ENCODE results near the gene ADAP1.

Gene ADAP1

DNA sequence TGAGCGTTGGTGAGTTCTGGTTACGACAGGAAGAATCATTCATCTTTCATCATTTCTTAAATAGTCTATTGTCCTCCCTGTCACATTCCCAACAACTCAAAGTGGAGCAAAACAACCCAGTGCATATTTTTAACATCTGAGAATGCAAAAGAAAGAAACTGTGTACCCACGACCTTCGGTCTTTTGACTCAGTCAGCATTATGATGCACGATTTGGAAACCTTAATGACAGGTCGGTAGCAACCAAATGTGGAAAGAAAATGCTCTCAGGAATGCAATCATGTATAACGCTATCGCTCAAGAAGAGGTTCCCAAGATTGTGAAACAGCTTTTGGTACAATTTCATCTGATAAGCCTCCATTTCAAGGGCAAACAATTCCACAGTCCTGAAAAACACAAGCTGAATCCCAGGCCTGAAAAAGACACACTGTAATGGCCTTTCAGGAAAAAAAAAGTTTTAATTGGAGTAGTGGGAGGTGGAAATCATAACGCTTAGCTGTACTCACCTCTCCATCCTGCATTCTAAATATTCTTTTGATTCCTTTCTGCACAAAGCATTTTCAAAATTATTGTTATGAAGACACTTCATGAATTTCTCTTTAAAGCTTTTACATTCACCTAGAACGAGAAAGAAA is 18.3 kb upstream of the ADAP1 start:
- no peak for DNase-seq (ENCODE audit: low spot score)
- TF ChIP-seq, protein P1, sequence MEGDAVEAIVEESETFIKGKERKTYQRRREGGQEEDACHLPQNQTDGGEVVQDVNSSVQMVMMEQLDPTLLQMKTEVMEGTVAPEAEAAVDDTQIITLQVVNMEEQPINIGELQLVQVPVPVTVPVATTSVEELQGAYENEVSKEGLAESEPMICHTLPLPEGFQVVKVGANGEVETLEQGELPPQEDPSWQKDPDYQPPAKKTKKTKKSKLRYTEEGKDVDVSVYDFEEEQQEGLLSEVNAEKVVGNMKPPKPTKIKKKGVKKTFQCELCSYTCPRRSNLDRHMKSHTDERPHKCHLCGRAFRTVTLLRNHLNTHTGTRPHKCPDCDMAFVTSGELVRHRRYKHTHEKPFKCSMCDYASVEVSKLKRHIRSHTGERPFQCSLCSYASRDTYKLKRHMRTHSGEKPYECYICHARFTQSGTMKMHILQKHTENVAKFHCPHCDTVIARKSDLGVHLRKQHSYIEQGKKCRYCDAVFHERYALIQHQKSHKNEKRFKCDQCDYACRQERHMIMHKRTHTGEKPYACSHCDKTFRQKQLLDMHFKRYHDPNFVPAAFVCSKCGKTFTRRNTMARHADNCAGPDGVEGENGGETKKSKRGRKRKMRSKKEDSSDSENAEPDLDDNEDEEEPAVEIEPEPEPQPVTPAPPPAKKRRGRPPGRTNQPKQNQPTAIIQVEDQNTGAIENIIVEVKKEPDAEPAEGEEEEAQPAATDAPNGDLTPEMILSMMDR (IDR thresholded peaks at IDR 0.05; ENCODE audit: borderline replicate concordance, control extremely low read depth, extremely low read depth, insufficient read depth, missing control alignments): no peak
- in situ Hi-C loops (cut with MboI; ENCODE audit: low sequenced_read_pairs, unreplicated experiment): no loop called here

DNA sequence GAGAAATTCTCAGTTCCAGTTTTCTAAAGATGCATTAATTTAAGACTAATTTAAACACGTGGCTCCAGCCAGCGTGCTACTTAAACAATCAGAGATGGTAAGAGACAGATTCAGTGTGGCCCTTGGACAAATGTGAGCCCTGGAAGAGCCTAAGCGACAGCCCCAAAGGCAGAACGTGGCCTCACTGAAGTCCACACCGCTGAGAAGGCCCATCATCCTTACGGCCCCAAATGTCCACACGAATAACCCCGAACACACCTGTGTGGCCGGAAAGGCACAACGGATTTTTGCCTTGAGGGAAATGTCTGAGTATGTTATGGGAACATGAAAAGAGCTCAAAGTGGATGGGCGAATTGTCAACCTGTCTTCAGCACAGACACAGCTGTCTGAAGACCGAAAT is 17.6 kb upstream of the ADAP1 start:
- in situ Hi-C loops (cut with MboI; ENCODE audit: low sequenced_read_pairs, unreplicated experiment): no loop called here

DNA sequence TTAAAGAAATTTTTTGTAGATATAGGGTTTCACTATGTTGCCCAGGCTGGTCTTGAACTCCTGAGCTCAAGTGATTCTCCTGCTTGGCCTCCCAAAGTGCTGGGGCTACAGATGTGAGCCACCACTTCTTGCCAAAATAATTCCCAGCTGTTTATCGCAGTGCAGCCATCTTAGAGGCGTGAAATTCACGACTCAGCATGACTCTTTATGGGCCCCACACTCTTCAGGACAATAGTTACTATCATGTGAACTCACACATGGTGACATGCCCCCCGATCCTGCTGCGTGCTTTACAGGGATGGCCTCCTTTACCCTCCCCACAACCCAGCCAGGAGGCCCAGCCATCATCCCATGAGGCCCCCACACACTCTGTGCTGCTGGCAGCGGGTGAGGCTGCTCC is 16.3 kb upstream of the ADAP1 start:
- DNase-seq (ENCODE audit: low spot score): no peak
- TF ChIP-seq, protein P1 (IDR thresholded peaks at IDR 0.05; ENCODE audit: borderline replicate concordance, control extremely low read depth, extremely low read depth, insufficient read depth, missing control alignments): no peak
- in situ Hi-C loops (cut with MboI; ENCODE audit: low sequenced_read_pairs, unreplicated experiment): no loop called here

More for the DNA sequence above, 17.6 kb upstream of the ADAP1 start:
- TF ChIP-seq, protein P1 (IDR thresholded peaks at IDR 0.05; ENCODE audit: borderline replicate concordance, control extremely low read depth, extremely low read depth, insufficient read depth, missing control alignments): no peak
- no peak for DNase-seq (ENCODE audit: low spot score)

DNA sequence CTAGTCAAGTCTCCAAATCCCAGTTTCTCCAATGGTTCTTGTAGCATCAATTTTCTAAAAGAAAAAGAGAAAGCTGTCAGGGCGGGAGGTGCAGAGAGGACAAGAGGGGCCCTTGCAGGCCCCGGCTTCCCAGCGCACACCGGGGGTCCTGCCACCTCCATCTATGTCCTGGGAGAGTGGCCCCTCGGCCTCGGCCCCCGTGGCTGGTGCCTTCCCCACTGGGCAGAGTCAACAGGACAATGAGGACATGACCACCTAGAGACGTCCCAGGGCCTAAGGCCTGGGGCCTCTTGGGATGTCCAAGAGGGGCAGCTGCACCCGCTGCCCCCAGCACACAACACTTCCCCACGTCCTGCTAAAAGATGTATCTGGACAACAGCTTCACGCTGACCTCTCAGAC is 14.9 kb upstream of the ADAP1 start:
- DNase-seq (ENCODE audit: low spot score): no peak
- TF ChIP-seq, protein P1 (IDR thresholded peaks at IDR 0.05; ENCODE audit: borderline replicate concordance, control extremely low read depth, extremely low read depth, insufficient read depth, missing control alignments): no peak
- in situ Hi-C loops (cut with MboI; ENCODE audit: low sequenced_read_pairs, unreplicated experiment): no loop called here

DNA sequence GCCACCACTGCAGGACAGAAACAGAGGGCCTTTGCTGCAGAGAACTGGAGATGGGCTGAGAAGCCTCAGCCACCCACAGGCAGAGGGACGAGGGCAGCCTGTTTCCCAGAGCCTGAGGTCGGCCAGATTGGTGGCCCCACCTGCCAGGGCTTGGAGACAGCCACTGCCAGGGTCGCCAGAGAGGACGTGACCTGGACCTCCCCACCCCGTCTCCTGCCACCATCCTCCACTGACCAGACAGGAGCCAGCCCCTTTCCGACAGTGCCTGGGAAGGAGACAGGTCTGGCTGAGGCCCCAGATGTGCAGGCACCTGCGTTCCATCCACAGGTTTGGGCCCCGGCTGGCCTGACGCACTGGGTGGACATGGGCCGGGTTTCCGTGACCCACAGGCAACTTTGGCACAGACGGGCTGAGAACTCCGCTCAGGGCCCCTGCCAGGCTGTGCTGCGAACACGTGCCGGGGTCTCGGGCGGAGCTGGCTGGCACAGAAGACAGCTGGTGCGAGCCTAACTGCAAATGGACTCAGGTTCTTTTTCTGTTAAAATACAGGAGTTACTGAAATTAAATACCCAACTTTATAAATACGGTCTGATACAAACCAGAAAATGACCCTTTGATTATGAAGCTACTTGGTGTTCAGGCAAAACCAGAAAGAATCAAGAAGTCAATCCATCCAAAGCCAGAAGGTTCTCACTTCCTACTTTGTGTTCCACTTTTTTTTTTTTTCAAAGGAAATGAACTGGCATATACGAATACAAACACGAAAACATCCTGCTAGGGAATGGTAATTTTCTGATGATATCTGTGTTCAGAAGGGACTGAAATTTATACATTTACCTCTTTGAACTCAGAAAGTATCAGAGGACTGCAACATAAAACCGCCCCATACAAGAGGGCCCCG is 14.0 kb upstream of the ADAP1 start:
- in situ Hi-C loops (cut with MboI; ENCODE audit: low sequenced_read_pairs, unreplicated experiment): no loop called here
- TF ChIP-seq, protein P1 (IDR thresholded peaks at IDR 0.05; ENCODE audit: borderline replicate concordance, control extremely low read depth, extremely low read depth, insufficient read depth, missing control alignments): no peak
- DNase-seq (ENCODE audit: low spot score): no peak

DNA sequence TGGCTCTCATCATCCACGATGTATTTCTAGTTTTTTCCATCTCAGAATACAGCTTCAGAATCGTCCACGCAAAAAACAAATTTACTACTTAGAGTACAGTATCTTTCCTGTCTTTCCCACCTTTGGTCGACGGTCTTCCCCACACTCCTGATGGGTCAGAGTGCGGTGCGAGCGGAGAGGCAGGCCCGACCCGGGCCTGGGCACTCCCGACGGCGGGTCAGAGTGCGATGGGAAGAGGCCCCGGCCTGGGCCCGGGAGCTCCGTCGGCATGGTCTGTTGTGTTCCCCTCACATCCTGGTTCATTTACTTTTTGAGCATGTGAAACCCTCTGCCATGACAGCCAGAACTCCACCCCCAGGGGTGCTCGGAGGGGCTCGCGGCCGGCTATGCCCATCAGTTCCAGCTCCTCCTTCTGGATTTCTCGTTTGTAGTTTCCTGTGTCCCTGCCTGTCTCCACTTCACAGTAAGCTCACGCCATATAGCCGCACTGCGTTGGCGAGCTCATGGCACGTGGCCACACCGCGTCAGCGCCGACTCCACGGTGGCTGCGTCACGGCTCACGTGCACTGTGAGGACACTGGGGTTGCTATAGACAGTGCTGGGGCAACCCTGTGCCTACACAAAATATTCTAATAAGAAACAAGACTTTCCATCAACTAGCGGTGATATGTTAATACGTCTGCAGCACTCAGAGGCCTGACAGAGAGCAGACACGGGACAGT is 13.0 kb upstream of the ADAP1 start:
- no peak for DNase-seq (ENCODE audit: low spot score)
- in situ Hi-C loops (cut with MboI; ENCODE audit: low sequenced_read_pairs, unreplicated experiment): no loop called here
- TF ChIP-seq, protein P1 (IDR thresholded peaks at IDR 0.05; ENCODE audit: borderline replicate concordance, control extremely low read depth, extremely low read depth, insufficient read depth, missing control alignments): no peak
